ENCODE measurements around the gene DAB1. TPM values are rescaled to one million over a fixed set of nuclear protein-coding genes. Genes with fewer than 3 reads are reported as not detected.

Gene DAB1
- total RNA-seq, 1 experiment from 2014 or later, result not detected

DNA sequence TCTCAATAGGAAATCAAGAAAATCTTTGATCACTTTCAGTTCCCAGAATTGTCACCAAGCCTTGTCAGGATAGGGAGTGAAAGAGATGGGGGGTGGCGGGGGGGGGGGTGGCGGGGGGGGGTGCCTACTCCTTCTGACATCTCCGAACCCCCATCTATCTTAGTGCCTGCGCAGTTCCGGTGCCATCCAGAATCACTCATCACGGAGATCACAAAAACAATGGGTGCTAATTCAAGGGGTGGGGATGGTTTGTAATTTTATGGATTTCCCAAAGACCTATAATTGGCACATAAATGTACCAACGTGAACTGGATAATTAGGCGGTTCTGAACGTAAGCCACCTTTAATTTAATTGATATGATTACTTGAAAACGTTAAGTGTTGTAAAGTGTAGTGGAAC lies 2.1 kb downstream of the DAB1 start:
- H3K9me3 ChIP-seq (ENCODE audit: control insufficient read depth in 1 of 2, insufficient read depth in 1 of 2, low read depth in 1 of 2, low read length in 2 of 2), result no peaks in the 10 kb centered on the region
- DNase-seq (ENCODE audit: low read depth, low spot score) (no peak), ATAC-seq (no peak)
- no peaks in the 10 kb centered on the region for H3K4me1 ChIP-seq (ENCODE audit: control insufficient read depth in 1 of 2, insufficient read depth in 2 of 2, low read length in 2 of 2)
- RAD21 ChIA-PET (ENCODE audit: low non-redundant PET in 1 of 2, low total read pairs in 2 of 2, uncharacterized antibody in 2 of 2, unreplicated experiment in 2 of 2), result no interaction called here
- H3K9me2 ChIP-seq (ENCODE audit: insufficient read depth), result no peaks in the 10 kb centered on the region
- TF ChIP-seq, protein P1, sequence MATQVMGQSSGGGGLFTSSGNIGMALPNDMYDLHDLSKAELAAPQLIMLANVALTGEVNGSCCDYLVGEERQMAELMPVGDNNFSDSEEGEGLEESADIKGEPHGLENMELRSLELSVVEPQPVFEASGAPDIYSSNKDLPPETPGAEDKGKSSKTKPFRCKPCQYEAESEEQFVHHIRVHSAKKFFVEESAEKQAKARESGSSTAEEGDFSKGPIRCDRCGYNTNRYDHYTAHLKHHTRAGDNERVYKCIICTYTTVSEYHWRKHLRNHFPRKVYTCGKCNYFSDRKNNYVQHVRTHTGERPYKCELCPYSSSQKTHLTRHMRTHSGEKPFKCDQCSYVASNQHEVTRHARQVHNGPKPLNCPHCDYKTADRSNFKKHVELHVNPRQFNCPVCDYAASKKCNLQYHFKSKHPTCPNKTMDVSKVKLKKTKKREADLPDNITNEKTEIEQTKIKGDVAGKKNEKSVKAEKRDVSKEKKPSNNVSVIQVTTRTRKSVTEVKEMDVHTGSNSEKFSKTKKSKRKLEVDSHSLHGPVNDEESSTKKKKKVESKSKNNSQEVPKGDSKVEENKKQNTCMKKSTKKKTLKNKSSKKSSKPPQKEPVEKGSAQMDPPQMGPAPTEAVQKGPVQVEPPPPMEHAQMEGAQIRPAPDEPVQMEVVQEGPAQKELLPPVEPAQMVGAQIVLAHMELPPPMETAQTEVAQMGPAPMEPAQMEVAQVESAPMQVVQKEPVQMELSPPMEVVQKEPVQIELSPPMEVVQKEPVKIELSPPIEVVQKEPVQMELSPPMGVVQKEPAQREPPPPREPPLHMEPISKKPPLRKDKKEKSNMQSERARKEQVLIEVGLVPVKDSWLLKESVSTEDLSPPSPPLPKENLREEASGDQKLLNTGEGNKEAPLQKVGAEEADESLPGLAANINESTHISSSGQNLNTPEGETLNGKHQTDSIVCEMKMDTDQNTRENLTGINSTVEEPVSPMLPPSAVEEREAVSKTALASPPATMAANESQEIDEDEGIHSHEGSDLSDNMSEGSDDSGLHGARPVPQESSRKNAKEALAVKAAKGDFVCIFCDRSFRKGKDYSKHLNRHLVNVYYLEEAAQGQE (IDR thresholded peaks at IDR 0.05; ENCODE audit: low read depth), result no peak
- no peak for TF ChIP-seq CEBPB (IDR thresholded peaks at IDR 0.05; ENCODE audit: low read depth)
- TF ChIP-seq, protein P2, sequence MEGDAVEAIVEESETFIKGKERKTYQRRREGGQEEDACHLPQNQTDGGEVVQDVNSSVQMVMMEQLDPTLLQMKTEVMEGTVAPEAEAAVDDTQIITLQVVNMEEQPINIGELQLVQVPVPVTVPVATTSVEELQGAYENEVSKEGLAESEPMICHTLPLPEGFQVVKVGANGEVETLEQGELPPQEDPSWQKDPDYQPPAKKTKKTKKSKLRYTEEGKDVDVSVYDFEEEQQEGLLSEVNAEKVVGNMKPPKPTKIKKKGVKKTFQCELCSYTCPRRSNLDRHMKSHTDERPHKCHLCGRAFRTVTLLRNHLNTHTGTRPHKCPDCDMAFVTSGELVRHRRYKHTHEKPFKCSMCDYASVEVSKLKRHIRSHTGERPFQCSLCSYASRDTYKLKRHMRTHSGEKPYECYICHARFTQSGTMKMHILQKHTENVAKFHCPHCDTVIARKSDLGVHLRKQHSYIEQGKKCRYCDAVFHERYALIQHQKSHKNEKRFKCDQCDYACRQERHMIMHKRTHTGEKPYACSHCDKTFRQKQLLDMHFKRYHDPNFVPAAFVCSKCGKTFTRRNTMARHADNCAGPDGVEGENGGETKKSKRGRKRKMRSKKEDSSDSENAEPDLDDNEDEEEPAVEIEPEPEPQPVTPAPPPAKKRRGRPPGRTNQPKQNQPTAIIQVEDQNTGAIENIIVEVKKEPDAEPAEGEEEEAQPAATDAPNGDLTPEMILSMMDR (IDR thresholded peaks at IDR 0.05 in 2 of 3, conservative IDR thresholded peaks at IDR 0.05 in 1 of 3; ENCODE audit: borderline replicate concordance in 1 of 3, insufficient read depth in 1 of 3, low read depth in 2 of 3, low read length in 2 of 3), result no peak
- TF ChIP-seq ZNF274 (IDR thresholded peaks at IDR 0.05; ENCODE audit: low read depth, low read length), result no peak
- no peak for TF ChIP-seq YY1 (IDR thresholded peaks at IDR 0.05; ENCODE audit: extremely low read depth, insufficient replicate concordance, low read depth, low read length)
- no peak for TF ChIP-seq RAD21 (IDR thresholded peaks at IDR 0.05; ENCODE audit: low read depth)
- TF ChIP-seq EZH2phosphoT487 (IDR thresholded peaks at IDR 0.05; ENCODE audit: borderline replicate concordance), result no peak
- TF ChIP-seq ELF1 (IDR thresholded peaks at IDR 0.05; ENCODE audit: borderline replicate concordance, low read depth), result no peak
- TF ChIP-seq FOSL1 (IDR thresholded peaks at IDR 0.05; ENCODE audit: low read depth), result no peak
- TF ChIP-seq CBX3 (IDR thresholded peaks at IDR 0.05; ENCODE audit: low read depth), result no peak
- no peak overlapping the region for H2AFZ ChIP-seq (ENCODE audit: low read depth, low read length, poor library complexity, severe bottlenecking)
- H3K4me3 ChIP-seq (replicated peaks in 1 of 2; ENCODE audit: low read depth in 1 of 2, low read length in 2 of 2), result no peak overlapping the region
- CTCF ChIA-PET, result no interaction called here
- POLR2A ChIA-PET, result no interaction called here
- intact Hi-C loops (cut with micrococcal nuclease), result no loop called here
- no peaks in the 10 kb centered on the region for H3K36me3 ChIP-seq (ENCODE audit: control insufficient read depth in 1 of 2, insufficient read depth in 2 of 2, low read length in 2 of 2)
- no peaks in the 10 kb centered on the region for H4K20me1 ChIP-seq (ENCODE audit: insufficient read depth)
- H3K27ac ChIP-seq (ENCODE audit: low read depth, low read length), result no peak overlapping the region
- BruUV-seq (replicated peaks), result no TSS peak
- no peaks in the 10 kb centered on the region for H3K27me3 ChIP-seq (ENCODE audit: insufficient read depth, low read length)
- H3K4me2 ChIP-seq (ENCODE audit: low read length), result no peak overlapping the region
- no peak overlapping the region for H3K9ac ChIP-seq (ENCODE audit: low read length)
- no peaks in the 10 kb centered on the region for H3K79me2 ChIP-seq (ENCODE audit: insufficient read depth, low read length)

All from HCT116 (cell line).